WTC11 (cell line): Measurements from ENCODE around the gene STARD13. TPM values are rescaled to one million over a fixed set of nuclear protein-coding genes. Genes with fewer than 3 reads are reported as not detected.

ENCODE experiments used
- ATAC-seq: fragments of 200-7000 bp; cut with Tn5 transposase; 2 replicates; pipeline ENCODE4 v1.10.0; 2021; ENCODE audit warnings: mild to moderate bottlenecking, moderate library complexity
- CTCF ChIA-PET: fragments of 300-600 bp; sonication (Branson Sonifier 250); formaldehyde crosslinking; loops from one replicate; lab custom pipeline; 2021; ENCODE audit warnings: antibody characterized with exemption; lab: Charles Lee
- POLR2A ChIA-PET: fragments of 350-600 bp; sonication (Branson Sonifier 250); formaldehyde crosslinking; loops from one replicate; lab custom pipeline; 2021; ENCODE audit warnings: antibody characterized with exemption; lab: Charles Lee
- DNase-seq: peaks from one replicate; pipeline ENCODE4 v3.0.0; 2021; ENCODE audit warnings: low spot score
- H3K27ac Mint-ChIP-seq: 2 replicates; pipeline ENCODE4 v1.8.0; 2021; ENCODE audit warnings: mixed read lengths
- H3K27me3 Mint-ChIP-seq: 2 replicates; pipeline ENCODE4 v1.8.0; 2021; ENCODE audit warnings: low read depth, mild to moderate bottlenecking, moderate library complexity, mixed read lengths
- H3K36me3 Mint-ChIP-seq: 2 replicates; pipeline ENCODE4 v1.8.0; 2021; ENCODE audit warnings: mixed read lengths
- H3K4me1 Mint-ChIP-seq: 2 replicates; pipeline ENCODE4 v1.8.0; 2022; ENCODE audit warnings: mixed read lengths
- H3K4me3 Mint-ChIP-seq: 2 replicates; pipeline ENCODE4 v1.8.0; 2021; ENCODE audit warnings: mild to moderate bottlenecking, moderate library complexity, mixed read lengths
- H3K9me3 Mint-ChIP-seq: 2 replicates; pipeline ENCODE4 v1.8.0; 2021; ENCODE audit warnings: mixed read lengths
- ESRRA ChIP-seq: sonication (generic); formaldehyde crosslinking; IDR thresholded peaks from 2 replicates; pipeline ENCODE4 v1.8.1; 2022; ENCODE audit warnings: mild to moderate bottlenecking, missing genetic modification reagents, borderline replicate concordance
- FOXK1 ChIP-seq: sonication (generic); formaldehyde crosslinking; IDR thresholded peaks from 2 replicates; pipeline ENCODE4 v1.8.0; 2022; ENCODE audit warnings: mild to moderate bottlenecking, moderate library complexity, missing genetic modification reagents
- GRHL2 ChIP-seq: fragments of 250-450 bp; sonication (Bioruptor Pico); IDR thresholded peaks from 2 replicates; pipeline ENCODE4 v1.8.0; 2022; ENCODE audit warnings: mild to moderate bottlenecking, moderate library complexity; ENCODE audit not compliant: insufficient replicate concordance, severe bottlenecking
- NR2C2 ChIP-seq: sonication (generic); formaldehyde crosslinking; IDR thresholded peaks from 2 replicates; pipeline ENCODE4 v1.8.0; 2022; ENCODE audit warnings: mild to moderate bottlenecking, missing genetic modification reagents
- SMAD4 ChIP-seq: sonication (generic); formaldehyde crosslinking; IDR thresholded peaks from 2 replicates; pipeline ENCODE4 v1.8.0; 2022; ENCODE audit warnings: mild to moderate bottlenecking, missing genetic modification reagents
- SOX15 ChIP-seq: fragments of 250-450 bp; sonication (Bioruptor Pico); IDR thresholded peaks from 2 replicates; pipeline ENCODE4 v1.9.0; 2021; ENCODE audit warnings: mild to moderate bottlenecking
- ZNF232 ChIP-seq: sonication (generic); formaldehyde crosslinking; IDR thresholded peaks from 2 replicates; pipeline ENCODE4 v1.8.0; 2022; ENCODE audit warnings: mild to moderate bottlenecking, missing genetic modification reagents
- total RNA-seq: library from RNA; stranded (reverse); gene quantifications from 3 replicates; pipeline ENCODE4 v1.2.3, GENCODE V29; 2021
- TF ChIP-seq, protein P1 (sequence below): fragments of 250-450 bp; sonication (Bioruptor Pico); IDR thresholded peaks from 2 replicates; pipeline ENCODE4 v2.1.2; 2022; ENCODE audit warnings: mild to moderate bottlenecking, moderate library complexity
- TF ChIP-seq, protein P2 (sequence below): sonication (generic); formaldehyde crosslinking; IDR thresholded peaks from 2 replicates; pipeline ENCODE4 v1.8.1; 2022; ENCODE audit warnings: missing genetic modification reagents, borderline replicate concordance
- TF ChIP-seq, protein P3 (sequence below): fragments of 250-450 bp; sonication (Bioruptor Pico); IDR thresholded peaks from 2 replicates; pipeline ENCODE4 v1.9.0; 2021; ENCODE audit warnings: mild to moderate bottlenecking
- TF ChIP-seq, protein P4 (sequence below): sonication (generic); formaldehyde crosslinking; IDR thresholded peaks from 2 replicates; pipeline ENCODE4 v1.8.0; 2023; ENCODE audit warnings: mild to moderate bottlenecking, missing genetic modification reagents
- TF ChIP-seq, protein P5 (sequence below): sonication (generic); formaldehyde crosslinking; IDR thresholded peaks from 2 replicates; pipeline ENCODE4 v1.8.1; 2023; ENCODE audit warnings: mild to moderate bottlenecking, missing genetic modification reagents

Gene STARD13
- total RNA-seq, 1 experiment from 2014 or later = 4.4 TPM

DNA sequence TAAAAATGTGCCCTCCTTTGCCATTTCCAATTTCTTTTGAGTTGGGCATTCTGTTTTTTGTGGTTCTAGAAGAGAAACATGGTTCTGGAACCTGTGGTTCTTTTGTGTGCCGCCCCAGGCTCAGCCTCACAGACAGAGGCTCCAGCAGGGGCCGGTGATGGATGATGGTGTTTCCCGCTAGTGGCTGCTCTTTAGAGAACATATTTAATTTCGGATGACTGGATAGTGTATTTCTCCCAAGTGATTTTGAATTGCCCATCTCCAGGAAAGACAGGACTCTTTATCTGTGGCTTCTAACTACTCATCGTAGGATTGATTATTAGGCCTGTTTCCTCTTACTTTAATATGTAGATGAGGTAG, 194.2 kb downstream of the STARD13 start:
- CTCF ChIA-PET = interaction anchor here (1.1 to 1.2 kb wide), 2 partner anchors 22 to 74 kb away, joined by 3 to 4 read pairs; no protein-coding TSS in a partner anchor
- H3K4me3 Mint-ChIP-seq = no peak overlapping the region
- H3K36me3 Mint-ChIP-seq = no peaks in the 10 kb centered on the region
- peaks cover 30% of the 10 kb centered on the region for H3K4me1 Mint-ChIP-seq
- DNase-seq (no peak), ATAC-seq (no peak)
- TF ChIP-seq, protein P1, sequence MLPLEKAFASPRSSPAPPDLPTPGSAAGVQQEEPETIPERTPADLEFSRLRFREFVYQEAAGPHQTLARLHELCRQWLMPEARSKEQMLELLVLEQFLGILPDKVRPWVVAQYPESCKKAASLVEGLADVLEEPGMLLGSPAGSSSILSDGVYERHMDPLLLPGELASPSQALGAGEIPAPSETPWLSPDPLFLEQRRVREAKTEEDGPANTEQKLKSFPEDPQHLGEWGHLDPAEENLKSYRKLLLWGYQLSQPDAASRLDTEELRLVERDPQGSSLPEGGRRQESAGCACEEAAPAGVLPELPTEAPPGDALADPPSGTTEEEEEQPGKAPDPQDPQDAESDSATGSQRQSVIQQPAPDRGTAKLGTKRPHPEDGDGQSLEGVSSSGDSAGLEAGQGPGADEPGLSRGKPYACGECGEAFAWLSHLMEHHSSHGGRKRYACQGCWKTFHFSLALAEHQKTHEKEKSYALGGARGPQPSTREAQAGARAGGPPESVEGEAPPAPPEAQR = no peak
- no peak for TF ChIP-seq ZNF232
- no peaks in the 10 kb centered on the region for H3K27me3 Mint-ChIP-seq
- H3K9me3 Mint-ChIP-seq = peaks cover 18% of the 10 kb centered on the region
- POLR2A ChIA-PET = no interaction called here
- H3K27ac Mint-ChIP-seq = no peak overlapping the region

DNA sequence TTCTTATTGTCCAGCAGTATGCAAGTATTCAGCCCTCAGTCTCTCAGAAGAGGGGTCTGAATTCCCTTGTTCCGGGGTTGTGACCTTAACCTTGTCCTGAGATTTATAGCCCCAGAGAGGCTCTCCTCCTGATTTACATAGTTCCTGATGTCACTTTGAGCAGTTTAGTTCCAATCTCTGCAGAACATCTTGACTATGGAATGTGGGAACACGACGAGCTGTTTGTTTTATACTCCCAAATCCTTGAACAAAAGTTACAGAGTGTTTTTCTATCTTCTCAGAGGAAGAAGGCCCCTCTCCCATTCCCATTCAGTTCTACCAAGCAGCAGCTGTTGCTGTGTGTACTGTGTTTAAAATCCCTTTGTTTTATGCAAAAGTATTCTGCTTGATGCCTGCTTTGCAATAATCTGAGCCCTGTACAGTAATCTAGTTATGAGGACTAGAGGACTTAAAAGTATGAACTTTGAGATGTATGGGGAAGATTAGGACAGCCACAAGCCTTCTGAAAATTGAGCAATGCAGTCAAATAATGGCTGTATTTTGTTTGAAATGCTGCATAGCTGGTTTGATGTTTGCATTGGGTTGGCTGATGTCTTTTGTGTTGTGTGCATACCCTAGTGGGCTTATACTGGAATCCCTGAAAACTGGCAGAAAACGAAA, 194.7 kb downstream of the STARD13 start:
- H3K4me1 Mint-ChIP-seq = peaks cover 30% of the 10 kb centered on the region
- ATAC-seq (no peak), DNase-seq (no peak)
- no peaks in the 10 kb centered on the region for H3K27me3 Mint-ChIP-seq
- ChIA-PET CTCF (no interaction called here), POLR2A (no interaction called here)
- peaks cover 18% of the 10 kb centered on the region for H3K9me3 Mint-ChIP-seq
- no peak overlapping the region for H3K27ac Mint-ChIP-seq
- H3K4me3 Mint-ChIP-seq = no peak overlapping the region
- TF ChIP-seq FOXK1 (CRISPR knock-in tag) = no peak
- TF ChIP-seq GRHL2 (CRISPR knock-in tag) = no peak
- TF ChIP-seq ESRRA (CRISPR knock-in tag) = no peak
- no peak for TF ChIP-seq NR2C2 (CRISPR knock-in tag)
- TF ChIP-seq, protein P2, sequence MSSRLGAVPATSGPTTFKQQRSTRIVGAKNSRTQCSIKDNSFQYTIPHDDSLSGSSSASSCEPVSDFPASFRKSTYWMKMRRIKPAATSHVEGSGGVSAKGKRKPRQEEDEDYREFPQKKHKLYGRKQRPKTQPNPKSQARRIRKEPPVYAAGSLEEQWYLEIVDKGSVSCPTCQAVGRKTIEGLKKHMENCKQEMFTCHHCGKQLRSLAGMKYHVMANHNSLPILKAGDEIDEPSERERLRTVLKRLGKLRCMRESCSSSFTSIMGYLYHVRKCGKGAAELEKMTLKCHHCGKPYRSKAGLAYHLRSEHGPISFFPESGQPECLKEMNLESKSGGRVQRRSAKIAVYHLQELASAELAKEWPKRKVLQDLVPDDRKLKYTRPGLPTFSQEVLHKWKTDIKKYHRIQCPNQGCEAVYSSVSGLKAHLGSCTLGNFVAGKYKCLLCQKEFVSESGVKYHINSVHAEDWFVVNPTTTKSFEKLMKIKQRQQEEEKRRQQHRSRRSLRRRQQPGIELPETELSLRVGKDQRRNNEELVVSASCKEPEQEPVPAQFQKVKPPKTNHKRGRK (CRISPR knock-in tag) = no peak
- no peak for TF ChIP-seq SOX15 (CRISPR knock-in tag)
- TF ChIP-seq, protein P3, sequence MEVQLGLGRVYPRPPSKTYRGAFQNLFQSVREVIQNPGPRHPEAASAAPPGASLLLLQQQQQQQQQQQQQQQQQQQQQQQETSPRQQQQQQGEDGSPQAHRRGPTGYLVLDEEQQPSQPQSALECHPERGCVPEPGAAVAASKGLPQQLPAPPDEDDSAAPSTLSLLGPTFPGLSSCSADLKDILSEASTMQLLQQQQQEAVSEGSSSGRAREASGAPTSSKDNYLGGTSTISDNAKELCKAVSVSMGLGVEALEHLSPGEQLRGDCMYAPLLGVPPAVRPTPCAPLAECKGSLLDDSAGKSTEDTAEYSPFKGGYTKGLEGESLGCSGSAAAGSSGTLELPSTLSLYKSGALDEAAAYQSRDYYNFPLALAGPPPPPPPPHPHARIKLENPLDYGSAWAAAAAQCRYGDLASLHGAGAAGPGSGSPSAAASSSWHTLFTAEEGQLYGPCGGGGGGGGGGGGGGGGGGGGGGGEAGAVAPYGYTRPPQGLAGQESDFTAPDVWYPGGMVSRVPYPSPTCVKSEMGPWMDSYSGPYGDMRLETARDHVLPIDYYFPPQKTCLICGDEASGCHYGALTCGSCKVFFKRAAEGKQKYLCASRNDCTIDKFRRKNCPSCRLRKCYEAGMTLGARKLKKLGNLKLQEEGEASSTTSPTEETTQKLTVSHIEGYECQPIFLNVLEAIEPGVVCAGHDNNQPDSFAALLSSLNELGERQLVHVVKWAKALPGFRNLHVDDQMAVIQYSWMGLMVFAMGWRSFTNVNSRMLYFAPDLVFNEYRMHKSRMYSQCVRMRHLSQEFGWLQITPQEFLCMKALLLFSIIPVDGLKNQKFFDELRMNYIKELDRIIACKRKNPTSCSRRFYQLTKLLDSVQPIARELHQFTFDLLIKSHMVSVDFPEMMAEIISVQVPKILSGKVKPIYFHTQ (CRISPR knock-in tag) = no peak
- TF ChIP-seq SMAD4 (CRISPR knock-in tag) = no peak
- TF ChIP-seq, protein P4, sequence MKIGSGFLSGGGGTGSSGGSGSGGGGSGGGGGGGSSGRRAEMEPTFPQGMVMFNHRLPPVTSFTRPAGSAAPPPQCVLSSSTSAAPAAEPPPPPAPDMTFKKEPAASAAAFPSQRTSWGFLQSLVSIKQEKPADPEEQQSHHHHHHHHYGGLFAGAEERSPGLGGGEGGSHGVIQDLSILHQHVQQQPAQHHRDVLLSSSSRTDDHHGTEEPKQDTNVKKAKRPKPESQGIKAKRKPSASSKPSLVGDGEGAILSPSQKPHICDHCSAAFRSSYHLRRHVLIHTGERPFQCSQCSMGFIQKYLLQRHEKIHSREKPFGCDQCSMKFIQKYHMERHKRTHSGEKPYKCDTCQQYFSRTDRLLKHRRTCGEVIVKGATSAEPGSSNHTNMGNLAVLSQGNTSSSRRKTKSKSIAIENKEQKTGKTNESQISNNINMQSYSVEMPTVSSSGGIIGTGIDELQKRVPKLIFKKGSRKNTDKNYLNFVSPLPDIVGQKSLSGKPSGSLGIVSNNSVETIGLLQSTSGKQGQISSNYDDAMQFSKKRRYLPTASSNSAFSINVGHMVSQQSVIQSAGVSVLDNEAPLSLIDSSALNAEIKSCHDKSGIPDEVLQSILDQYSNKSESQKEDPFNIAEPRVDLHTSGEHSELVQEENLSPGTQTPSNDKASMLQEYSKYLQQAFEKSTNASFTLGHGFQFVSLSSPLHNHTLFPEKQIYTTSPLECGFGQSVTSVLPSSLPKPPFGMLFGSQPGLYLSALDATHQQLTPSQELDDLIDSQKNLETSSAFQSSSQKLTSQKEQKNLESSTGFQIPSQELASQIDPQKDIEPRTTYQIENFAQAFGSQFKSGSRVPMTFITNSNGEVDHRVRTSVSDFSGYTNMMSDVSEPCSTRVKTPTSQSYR (CRISPR knock-in tag) = no peak
- TF ChIP-seq, protein P5, sequence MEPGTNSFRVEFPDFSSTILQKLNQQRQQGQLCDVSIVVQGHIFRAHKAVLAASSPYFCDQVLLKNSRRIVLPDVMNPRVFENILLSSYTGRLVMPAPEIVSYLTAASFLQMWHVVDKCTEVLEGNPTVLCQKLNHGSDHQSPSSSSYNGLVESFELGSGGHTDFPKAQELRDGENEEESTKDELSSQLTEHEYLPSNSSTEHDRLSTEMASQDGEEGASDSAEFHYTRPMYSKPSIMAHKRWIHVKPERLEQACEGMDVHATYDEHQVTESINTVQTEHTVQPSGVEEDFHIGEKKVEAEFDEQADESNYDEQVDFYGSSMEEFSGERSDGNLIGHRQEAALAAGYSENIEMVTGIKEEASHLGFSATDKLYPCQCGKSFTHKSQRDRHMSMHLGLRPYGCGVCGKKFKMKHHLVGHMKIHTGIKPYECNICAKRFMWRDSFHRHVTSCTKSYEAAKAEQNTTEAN (CRISPR knock-in tag) = no peak
- no peaks in the 10 kb centered on the region for H3K36me3 Mint-ChIP-seq
